ENCODE results near the gene RIF1.

Gene RIF1, protein sequence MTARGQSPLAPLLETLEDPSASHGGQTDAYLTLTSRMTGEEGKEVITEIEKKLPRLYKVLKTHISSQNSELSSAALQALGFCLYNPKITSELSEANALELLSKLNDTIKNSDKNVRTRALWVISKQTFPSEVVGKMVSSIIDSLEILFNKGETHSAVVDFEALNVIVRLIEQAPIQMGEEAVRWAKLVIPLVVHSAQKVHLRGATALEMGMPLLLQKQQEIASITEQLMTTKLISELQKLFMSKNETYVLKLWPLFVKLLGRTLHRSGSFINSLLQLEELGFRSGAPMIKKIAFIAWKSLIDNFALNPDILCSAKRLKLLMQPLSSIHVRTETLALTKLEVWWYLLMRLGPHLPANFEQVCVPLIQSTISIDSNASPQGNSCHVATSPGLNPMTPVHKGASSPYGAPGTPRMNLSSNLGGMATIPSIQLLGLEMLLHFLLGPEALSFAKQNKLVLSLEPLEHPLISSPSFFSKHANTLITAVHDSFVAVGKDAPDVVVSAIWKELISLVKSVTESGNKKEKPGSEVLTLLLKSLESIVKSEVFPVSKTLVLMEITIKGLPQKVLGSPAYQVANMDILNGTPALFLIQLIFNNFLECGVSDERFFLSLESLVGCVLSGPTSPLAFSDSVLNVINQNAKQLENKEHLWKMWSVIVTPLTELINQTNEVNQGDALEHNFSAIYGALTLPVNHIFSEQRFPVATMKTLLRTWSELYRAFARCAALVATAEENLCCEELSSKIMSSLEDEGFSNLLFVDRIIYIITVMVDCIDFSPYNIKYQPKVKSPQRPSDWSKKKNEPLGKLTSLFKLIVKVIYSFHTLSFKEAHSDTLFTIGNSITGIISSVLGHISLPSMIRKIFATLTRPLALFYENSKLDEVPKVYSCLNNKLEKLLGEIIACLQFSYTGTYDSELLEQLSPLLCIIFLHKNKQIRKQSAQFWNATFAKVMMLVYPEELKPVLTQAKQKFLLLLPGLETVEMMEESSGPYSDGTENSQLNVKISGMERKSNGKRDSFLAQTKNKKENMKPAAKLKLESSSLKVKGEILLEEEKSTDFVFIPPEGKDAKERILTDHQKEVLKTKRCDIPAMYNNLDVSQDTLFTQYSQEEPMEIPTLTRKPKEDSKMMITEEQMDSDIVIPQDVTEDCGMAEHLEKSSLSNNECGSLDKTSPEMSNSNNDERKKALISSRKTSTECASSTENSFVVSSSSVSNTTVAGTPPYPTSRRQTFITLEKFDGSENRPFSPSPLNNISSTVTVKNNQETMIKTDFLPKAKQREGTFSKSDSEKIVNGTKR (N-terminal part only)

DNA sequence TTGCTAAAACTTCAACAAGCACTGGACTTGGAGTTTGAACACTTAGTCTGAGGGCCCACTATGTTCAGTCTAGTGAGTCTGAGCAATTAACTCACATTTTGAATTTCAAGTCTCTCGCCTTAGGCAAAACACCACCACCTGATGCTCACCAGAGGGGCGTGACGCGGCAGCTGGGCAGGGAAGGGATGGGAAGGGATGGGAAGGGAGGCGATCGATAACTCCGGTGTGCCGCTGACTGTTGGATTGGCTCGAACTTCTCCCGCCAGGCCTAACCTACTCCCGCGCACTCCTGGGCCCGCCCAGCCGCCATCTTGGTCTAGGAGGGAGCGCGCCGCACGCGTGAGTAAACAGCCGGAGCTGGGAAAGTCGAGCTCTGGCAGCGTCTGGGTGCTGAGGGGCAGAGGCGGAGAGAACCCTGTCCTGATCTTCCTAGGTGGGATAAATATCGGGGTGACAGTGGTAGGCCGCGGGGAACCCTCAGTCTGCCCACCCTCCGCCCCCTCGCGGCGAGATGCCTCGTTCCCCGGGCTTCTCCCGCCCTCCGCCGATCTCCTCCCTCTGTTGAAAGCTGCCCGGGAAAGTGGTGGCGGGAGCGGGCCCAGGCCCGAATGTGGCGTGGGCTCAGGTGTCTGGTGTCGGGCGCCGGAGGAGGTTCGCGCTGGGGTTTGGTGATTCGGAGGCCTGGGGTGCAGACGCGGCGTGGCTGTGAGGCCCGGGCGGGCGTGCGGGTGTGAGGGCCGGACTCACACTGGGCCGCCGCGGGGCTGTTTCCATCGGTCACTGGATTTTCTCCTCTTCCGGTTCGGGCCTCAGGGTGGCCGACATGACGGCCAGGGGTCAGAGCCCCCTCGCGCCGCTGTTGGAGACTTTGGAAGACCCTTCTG is at the start of gene RIF1:
RIF1 (plus strand) TSS at position 302 of the 884 bp plus-strand sequence; CDS start at position 824, 522 bp downstream.
- DNase-seq: peak; percentile 72 to 84

DNA sequence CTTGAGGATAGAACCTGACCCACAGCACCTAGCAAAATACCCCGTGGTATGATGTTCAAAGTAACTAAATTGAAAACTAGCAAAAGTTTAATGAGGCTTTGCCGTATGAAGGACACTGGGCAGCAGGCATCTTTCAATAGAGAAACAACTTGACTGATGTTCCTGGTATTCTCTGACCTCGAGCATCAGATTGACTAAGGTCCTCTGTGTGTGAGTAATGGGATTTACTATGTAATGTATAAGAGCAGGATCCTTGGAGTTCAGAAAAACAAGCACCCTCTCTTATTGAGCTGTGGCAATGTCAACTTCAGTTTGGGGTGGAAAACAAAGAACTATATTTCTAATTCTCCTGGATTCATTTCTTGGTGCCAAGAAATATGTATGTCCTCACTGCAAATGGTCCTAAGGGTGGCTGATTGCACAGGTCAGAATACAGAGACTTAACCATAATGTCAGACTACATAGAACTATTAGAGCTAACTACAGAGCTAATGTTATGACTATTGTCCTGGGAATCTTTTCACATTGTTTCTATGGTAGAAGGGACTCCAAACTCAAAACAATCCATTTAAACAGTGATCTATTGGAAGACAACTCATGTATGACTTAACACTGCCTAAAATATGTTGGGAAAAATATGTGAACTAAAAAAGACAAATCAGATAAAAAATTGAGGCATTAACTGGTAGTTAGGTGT is 47.9 kb upstream of the RIF1 start:
- DNase-seq: no peak

DNA sequence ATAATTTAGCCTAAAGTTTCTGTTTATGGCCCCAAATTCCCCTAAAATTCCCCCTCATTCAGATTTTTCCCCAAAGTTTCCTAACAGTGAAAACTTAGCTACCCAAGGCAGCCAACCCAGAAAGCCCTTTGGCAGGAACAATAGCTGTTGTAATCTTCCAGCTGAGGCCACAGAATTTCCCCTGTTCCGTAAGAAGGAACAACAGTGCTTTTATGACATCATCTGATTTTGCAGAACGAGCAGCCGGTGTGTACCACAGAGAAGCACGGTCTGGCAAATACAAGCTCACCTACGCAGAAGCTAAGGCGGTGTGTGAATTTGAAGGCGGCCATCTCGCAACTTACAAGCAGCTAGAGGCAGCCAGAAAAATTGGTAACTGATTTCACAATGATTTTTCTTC is 46.0 kb upstream of the RIF1 start:
- no peak for DNase-seq

DNA sequence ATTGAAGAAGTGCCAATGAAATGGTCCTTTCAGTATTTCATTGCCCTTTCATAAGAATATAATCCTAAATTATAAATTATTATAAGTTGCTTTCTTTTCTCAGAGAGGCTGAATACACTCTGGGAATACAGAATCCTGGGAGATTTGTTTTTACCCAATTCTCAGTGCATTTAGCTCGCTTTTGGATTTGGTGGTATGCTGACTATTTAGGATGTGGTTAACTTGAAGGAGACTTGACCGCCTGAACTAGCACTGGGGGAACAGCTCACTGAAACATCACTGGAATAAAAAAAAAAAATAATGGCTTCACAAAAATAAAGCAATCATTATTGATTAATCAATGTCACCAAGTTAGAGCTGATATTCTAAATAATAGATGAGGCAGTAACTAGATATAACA is 42.1 kb upstream of the RIF1 start:
- DNase-seq: no peak

DNA sequence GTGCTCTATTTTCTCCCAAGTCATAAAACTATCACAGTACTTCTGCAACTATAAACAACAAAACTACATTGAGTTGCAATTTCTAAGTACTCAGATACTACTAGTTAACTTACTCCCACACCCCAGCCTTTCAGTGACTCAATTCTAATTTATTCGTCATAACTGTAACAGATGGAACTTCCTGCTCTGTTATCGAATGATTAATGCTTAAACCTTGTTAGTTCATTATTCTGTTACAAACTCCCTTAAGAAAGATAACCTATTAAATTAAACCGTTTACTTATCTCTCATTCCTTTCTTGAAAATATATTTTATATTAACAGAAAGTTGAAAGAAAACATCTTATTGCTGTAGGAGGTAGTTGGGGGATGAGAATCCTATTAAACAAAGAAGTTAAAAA is 35.3 kb upstream of the RIF1 start:
- no peak for DNase-seq

DNA sequence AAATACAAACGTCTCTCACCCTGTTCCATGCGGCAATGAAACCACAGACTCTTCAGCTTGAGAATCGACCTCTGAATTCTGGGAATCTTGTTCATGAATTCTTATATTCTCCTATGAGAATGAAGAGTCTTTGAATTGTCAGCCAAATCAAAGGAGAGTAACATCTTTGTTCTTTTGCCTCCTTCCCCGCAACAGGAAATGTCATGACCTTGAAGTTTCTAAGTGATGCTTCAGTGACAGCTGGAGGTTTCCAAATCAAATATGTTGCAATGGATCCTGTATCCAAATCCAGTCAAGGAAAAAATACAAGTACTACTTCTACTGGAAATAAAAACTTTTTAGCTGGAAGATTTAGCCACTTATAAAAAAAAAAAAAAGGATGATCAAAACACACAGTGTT is 30.5 kb upstream of the RIF1 start:
- no peak for DNase-seq

DNA sequence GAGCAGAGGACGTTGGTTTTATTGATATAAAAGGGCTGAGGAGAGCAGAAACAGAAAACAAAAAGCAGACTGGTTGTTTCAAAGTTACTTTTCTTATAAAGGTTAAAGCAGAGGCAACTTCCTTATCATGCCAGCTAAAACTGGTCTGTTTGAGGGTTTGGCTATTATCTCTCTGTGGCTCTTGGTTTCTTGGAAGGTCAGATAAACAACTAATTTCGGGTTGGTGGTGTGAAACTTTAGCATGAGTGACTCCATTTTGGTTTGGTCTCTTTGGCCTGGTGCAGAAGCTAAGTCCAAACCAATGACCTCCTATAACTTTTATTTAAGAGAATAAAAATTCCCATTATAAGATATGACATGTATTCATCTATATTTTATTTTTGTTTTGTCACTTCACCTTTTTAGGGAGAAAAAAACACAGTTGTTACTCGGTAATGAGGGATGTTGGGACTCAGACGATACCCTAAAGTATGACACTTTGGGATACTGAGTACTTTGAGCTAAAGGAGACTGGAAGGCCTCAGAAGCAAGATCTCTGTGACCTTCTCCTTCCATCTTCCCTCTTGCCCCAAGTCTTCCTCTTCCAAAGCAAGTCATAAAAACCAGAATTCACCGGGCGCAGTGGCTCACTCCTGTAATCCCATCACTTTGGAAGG is 29.0 kb upstream of the RIF1 start:
- DNase-seq: no peak

DNA sequence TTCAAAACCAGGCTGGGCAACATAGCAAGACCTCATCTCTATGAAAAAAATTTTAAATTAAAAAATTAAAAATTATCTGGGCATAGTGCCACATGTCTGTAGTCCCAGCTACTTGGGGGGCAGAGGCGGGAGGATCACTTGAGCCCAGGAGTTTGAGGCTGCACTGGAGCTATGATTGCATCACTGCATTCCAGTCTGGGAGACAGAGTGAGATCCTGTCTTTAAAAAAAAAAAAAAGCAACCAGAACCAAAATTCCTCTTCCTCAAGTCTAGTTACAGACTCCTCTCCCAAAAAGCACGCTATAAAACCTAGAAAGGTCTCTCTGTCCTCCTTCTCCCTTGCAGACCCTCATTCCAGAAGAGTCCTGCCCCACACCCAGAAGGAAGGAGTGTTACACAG is 28.4 kb upstream of the RIF1 start:
- no peak for DNase-seq

DNA sequence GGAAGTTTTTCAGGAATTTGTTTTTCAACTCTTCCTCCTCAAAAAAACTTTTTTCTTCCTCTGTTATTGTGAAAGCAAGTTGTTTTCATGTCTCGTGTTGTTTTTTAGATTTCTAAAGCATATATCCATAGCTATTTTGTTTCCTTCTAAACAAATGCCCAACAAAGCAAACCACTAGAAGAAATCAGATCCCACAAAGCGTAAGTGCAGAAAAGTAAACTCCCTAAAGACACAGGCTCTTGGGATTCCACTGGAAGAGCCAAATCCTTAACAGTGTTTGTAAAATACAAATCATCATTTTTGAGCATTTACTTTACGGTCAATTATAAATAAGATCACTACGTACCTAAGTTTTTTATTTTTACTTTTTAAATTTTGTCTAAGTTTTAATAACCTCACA is 21.7 kb upstream of the RIF1 start:
- DNase-seq: no peak

DNA sequence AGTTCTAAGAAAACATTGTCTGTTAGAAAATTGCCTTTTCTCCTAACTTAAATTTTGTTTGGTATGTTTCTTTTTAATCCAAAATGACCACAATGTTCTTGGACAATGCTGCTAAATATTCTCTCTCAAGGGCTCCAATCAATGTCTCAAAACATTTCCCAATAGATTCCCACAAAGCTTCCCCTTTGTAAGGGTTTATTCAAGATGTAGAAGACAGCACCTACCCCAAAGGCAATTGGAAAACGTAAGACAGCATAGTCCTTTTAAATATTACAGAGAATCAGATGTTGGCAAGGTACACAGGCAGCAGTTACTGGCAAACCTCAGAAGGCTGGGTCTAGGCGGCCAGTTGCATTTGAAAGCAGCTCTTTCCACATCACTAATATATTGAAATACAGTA is 18.3 kb upstream of the RIF1 start:
- DNase-seq: no peak

DNA sequence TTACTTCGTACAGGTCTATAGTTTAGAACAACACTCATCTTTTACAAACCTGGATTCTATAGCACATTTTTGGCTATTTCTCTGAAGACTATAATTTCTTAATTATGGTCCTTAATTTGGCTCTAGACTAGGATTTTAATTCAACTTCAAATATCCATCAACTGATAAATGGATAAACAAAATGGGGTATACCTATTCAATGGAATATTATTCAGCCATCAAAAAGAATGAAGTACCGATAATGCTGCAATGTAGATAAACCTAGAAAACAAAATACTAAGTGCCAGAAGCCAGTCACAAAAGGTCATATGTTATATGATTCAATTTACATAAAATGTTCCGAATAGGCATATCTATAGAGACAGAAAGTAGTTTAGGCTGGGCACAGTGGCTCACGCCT is 15.2 kb upstream of the RIF1 start:
- DNase-seq: no peak

DNA sequence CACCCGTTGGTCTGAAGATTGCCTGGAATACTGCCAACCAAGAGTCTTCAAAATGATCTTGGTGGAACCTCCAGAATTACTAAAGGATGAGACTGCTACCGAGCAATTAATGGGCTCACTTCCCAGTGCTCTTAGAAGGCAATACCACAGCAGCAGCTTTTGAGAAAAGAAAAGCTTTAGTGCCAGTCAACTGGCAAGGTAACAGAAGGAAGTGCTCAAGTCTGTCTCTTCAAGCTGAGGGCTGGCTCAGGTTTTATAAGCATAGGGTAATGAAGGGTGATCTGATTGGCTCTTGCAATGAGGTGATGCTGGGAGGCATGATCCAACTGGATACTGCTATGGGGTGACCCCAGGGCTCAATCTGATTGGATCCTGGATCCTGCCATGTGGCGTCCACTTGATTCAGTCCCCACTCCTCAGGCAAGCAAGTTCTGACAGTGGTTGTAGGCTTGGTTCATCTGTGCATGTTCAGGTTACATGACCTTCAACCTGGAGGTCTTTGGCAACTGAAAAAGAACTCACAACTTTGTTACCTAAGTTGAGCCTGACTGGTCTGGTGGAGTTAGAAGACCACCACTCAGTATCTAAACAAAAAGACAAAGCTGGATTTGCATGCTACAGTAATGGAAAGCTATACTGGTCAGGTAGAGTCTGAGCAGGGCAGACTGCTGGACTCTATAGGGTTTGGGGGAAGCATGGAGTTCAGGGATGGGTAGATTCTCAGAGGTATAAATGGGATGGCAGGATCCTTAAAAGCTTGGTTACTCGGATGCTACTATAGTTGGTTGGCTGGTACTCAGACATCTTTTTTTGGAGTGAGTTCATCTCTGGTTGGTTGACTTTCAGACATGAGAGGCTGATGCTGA is 14.0 kb upstream of the RIF1 start:
- DNase-seq: no peak

DNA sequence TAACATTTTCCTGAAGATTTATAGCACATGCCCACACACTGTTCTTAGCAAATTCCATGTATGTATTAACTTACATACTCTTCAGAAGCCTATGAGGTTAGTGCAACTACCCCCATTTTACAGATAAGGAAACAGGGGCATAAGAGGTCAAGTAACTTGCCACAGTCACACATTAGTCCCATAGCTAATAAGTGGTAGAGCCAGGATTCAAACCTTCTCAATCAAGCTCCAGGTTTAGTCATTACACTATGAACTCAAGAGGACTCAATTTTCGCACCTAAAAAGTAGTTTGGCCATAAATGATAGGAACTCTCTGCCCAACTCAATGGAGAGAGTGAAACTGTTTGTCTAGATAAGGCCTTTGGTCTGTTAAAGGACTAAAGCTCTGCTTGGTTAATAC is 9.7 kb upstream of the RIF1 start:
- no peak for DNase-seq

DNA sequence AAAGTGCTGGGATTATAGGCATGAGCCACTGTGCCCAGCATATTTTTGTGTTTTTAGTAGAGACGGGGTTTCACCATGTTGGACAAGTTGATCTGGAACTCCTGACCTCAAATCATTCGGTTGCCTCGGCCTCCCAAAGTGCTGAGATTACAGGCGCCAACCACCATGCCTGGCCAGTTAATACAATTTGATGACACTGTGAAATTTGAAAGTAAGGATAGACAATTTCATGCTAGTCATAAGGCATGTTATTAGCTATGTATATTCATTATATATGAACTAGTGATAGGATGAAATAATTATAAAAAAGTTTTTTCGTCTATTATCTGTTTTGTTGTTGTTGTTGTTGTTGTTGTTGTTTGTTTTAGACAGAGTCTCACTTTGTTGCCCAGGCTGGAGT is 8.6 kb upstream of the RIF1 start:
- DNase-seq: no peak

DNA sequence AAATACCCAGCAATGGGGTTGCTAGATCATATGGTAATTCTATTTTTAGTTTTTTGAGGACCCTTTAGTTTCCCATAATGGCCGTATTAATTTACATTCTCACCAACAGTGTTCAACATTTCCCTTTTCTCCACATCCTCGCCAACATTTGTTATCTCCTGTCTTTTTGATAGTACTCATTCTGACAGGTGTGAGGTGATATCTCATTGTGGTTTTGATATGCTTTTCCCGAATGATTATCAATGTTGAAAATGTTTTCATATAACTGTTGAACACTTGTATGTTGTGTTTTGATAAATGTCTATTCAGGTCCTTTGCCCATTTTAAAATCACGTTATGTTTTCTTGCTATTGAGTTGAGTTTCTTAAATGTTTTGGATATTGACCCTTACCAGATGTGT is 5.8 kb upstream of the RIF1 start:
- no peak for DNase-seq

DNA sequence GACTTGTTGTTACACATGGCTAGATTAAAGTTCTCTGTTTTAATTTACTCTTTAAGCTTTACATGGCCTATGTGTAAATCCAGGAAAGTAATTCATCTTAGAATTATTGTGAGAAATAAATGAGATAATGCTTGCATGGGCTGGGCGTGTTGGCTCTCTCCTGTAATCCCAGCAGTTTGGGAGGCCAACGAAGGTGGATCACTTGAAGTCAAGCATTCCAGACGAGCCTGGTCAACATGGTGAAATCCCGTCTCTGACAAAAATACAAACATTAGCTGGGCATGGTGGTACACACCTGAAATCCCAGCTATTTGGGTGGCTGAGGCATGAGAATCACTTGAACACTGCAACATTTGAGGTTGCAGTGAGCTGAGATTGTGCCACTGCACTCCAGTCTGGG is 4.3 kb upstream of the RIF1 start:
- no peak for DNase-seq

DNA sequence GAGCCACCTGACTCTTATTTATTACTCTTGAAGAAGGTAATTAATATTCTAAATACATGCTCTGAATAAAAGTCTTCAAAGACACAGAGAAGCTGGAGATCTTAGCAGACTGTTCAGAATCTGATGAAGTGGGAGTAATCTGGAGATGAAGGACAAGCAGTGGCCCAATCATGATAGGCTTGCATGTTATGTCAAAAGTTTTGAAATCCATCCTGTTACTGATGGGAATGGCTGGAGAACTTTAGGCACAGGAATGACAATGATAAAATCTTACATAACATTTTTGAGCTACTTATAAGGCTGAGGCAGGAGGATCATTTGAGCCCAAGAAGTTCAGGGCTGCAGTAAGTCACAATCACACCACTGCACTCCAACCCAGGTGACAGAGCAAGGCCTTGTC is 2.4 kb upstream of the RIF1 start:
- DNase-seq: no peak

DNA sequence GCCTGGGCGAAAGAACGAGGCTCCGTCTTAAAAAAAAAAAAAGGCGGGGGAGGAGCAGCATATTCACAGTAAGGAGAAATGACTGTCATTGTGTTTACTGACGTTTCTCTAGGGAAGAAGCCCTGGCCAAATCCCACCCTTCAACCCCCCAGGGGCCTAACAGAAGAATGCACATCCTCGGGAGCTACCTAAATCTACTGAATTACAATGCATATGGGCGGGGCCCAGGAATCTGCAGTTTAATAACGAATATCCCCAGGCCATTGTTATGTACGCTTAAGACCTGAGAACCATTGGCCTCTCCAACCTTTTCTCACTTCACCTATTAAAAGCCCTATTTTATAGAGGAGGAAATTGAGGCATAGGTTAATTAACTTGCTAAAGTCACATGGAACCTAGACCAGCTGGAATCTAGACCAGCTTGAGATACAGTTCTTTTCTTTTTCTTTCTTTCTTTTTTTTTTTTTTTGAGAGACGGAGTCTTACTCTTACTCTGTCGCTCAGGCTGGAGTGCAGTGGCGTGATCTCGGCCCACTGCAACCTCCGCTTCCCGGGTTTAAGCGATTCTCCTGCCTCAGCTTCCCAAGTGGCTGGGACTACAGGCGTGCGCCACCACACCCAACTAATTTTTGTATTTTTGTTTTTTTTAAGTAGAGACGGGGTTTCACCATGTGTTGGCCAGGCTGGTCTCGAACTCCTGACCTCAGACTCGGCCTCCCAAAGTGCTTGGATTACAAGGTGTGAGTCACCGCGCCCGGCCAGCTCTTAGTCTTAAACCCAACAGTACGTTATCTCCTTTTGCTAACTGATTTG is 708 bp upstream of the RIF1 start:
- no peak for DNase-seq

DNA sequence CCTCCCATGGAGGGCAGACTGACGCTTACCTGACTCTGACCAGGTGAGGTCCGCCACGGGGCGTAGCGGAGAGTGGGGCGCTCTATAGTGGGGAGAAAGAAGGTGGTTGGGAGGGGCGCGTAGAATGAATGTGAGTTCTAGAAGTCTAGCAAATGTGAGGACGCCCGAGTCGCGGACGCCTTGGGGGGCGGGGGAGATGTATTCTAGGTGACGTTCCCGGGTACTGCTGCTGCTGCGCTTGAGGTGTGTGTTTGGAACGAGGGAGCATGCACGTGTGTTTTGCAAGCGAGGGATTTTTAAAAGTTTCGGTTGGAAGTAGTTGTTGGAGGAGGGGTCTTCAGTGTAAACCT is 758 bp downstream of the RIF1 start:
- DNase-seq: peak in 1 of 2 experiments; percentile 22

Measured in AML-193 (cell line).